Inflammatory macrophage (primary cell): ENCODE measurements around the gene TNFRSF14.

Experiments used
- DNase-seq, 2 donors: peaks; one replicate each; pipeline ENCODE4 v3.0.0-alpha.2; 2020 to 2022

TNFRSF14 gene

GRCh38 chr1:2523891-2524609 lies 32.1 kb upstream of the TNFRSF14 start:
- no peak for DNase-seq

DNA sequence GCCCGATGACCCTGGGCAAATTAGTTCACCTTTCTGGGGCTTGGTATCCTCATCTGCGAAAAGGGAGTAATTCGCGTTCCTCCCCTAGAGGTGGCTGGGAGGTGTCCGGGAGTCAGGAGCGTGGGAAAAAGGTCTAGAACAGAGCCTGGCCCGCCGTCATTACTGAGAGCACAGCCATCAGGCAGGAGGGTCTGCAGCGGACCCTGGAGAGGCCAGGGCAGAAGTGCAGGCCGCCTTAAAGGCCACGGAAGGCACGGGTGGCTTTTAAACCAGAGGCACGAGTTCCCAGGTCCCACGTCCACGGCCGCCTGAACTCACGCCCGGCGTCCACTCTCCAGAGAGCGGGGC lies 30.6 kb upstream of the TNFRSF14 start:
- no peak for DNase-seq

GRCh38 chr1:2525920-2526823 lies 30.0 kb upstream of the TNFRSF14 start, which contains the start of gene PANK4:
PANK4 (minus strand) TSS chr1:2526596; CDS start chr1:2526587, 9 bp downstream.
- DNase-seq: peak; percentile 90 to 97

DNA sequence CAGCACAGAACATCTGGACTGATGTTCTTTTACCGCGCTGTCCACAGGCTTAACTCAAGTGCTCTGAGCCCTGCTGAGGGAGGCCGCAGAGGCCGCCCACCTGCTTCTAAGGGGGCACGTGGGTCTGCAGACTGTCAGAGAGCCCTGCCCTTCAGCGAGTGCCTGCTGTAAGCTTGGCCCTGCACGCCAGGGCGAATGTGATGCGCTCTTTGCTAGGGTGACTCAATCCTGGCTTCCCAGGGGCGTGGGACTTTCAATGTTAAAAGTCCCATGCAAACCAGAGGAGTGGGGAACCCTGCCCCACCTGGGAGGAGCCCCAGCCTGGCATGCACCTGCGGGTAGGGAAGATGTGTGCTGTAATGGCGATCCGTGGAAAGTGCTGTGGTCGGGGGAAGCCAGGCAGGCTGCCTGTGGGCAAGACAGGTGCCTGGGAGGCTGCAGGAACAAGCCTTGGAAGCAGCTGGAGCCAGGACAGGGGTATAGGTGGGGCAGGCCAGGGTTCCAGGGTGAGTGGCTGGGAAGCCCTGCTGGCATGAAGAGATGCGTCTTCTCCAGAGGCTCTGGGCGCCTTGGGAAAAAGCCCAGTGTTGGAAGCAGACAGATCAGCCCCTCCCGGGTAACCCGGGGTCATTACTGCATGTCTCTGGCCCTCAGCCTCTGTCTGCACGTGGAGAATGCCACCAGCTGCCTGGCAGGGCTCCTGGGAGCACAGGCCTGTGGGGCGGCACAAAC lies 29.2 kb upstream of the TNFRSF14 start:
- peak; percentile 34 to 61 for DNase-seq

GRCh38 chr1:2527556-2527860 lies 28.7 kb upstream of the TNFRSF14 start:
- DNase-seq: no peak

- DNase-seq: no peak
These were observed 28.2 kb upstream of the TNFRSF14 start for GRCh38 chr1:2528016-2528415.

DNA sequence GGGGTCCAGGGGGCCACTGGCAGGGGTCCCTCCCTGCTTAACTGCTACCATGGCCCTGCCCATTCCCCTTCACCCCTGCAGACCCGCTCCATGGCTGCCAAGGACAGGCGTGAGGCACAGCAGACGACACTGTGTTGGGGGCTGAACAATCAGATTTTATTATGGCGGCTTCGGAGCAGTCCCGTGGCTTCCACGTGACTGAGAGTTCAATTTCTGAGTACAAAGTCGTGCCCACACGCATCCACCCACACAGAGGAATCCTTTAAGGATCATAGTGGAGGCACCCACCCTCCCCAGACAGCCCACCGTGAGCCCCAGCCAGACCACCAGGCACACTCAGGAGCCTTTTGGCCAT lies 27.6 kb upstream of the TNFRSF14 start:
- DNase-seq: no peak

DNA sequence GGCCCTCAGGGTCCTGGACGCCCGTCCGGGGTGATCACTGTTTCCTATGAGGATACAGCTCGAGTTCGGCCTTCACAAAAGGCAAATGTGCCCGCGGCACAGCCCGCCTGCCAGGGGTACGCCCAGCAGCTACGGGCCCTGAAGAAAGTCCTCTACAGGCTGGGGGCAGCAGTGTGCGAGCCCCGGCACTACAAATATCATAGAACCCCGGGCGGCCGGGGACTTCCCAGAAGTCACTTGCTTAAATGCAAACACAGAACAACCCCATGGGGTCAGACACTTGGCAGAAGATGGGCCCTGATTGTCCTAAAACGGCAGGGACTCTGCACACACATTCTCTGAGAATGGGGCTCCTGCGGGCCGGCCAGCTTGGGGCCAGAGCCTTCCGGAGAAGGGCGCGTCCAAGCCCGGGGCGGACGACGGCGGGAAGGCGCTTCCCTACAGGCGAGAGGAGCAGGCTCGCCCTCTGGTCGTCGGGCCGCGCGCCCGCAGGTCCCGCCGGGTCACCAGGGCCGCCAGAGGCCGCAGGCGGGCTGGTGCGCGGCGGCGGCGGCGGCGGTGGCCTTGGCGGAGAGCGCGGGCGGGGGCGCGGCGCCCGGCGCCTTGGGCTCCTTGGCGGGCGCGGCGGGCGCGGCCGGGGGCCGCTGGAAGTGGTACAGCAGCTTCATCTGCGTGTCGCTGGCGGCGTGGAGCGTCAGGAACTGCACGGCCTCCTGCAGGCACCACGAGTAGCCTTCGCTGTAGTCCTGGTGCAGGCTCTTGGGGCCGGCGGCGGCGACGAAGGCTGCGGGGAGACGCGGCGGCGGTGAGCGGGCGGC lies 27.0 kb upstream of the TNFRSF14 start:
- peak; percentile 20 to 57 for DNase-seq

- DNase-seq: no peak
These were observed 26.2 kb upstream of the TNFRSF14 start, which contains the start of gene HES5 for GRCh38 chr1:2529784-2530512. HES5 (minus strand) TSS chr1:2530263; CDS start chr1:2530164, 99 bp downstream.

DNA sequence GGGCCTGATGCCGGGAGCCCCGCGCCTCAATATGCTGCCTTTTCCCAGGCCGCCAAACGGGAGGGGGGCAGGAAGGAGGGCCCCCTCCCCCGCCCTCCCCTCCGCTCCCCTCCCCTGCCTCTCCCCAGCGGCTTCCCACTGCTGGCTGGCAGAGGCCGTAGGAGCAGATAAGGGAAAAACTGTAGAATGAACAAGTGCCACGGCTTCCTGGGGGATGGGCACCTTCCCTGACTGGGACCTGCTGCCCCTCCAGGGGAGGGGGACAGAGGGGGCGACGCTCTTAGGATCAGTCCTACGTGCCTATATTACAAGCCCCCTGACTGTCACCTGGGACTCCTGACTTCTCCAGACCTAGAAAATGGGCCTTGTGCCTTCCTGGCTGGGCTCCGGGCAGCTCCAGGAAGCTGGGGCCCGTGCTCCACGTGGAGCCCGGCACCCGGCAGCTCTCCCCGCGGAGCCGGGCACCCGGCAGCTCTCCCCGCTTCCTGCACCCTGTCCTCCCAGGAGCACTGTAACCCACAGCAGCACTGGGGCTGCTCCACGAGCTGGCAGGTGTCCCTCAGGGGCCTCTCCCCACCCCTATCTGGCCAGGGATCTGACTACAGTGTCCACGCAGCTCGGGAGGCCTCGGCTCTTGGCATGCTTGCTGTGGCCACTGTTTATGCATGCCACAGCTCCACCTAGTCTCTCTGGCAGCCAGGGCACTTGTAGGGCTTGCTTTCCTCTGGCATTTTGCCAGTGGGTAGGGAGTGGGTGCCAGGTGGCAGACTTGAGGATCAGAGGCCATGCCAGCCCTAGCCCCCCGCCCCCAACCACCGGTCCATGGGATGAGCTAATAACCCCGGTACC lies 25.4 kb upstream of the TNFRSF14 start:
- DNase-seq: no peak

- no peak for DNase-seq
These were observed 23.5 kb upstream of the TNFRSF14 start for GRCh38 chr1:2532485-2533160.

DNA sequence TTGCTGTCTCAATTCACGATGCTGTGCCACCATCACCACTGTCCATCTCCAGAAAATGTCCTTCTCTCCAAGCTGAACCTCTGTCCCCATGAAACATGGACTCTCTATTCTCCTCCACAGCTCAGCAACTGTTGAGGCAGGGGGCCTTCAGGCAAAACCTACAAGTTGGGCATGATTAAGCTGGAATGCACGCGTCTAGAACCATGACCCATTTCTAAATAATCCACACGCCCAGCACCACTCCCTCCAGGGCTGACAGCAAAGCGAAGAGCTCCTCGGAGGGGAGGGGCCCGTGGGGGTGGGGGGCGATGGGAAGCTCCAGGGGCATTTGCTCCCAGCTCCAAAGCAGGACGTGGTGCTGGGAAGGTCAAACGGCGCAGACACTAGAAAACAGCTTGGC lies 22.8 kb upstream of the TNFRSF14 start:
- no peak for DNase-seq

- no peak for DNase-seq
These were observed 21.9 kb upstream of the TNFRSF14 start for GRCh38 chr1:2534315-2534686.

GRCh38 chr1:2534687-2535441 lies 21.3 kb upstream of the TNFRSF14 start:
- DNase-seq: no peak

- DNase-seq: no peak
These were observed 20.7 kb upstream of the TNFRSF14 start for GRCh38 chr1:2535455-2535854.

DNA sequence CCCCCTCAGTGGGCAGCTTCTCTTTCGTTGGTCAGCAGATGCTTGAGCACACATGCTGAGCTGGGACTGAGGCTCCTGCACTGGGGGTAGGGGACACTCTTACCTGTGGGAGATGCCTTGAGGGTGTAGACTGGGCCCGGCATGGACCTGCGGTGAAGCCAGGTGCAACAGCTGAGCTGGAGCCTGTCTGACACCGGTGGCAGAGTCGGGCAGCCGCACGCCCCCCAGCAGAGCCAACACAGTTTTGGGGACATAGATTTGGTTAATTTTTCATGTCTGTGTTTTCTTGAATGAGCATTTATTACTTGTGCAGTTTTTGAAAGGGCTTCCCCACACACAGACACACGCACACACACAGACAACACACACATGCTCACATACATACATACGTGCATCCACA lies 20.2 kb upstream of the TNFRSF14 start:
- DNase-seq: no peak

- DNase-seq: no peak
These were observed 18.4 kb upstream of the TNFRSF14 start for GRCh38 chr1:2537784-2538115.

GRCh38 chr1:2538376-2538775 lies 17.8 kb upstream of the TNFRSF14 start:
- DNase-seq: no peak

- DNase-seq: no peak
These were observed 17.3 kb upstream of the TNFRSF14 start for GRCh38 chr1:2538872-2539271.
